Umbilical cord (tissue), 2 donors: ENCODE data around the gene TTBK1. TPM values are rescaled to one million over a fixed set of nuclear protein-coding genes. Genes with fewer than 3 reads are reported as not detected.

Source experiments
- DNase-seq: peaks from one replicate; pipeline ENCODE4 v3.0.0-alpha.2; 2015; ENCODE audit warnings: low spot score
- total RNA-seq: library from RNA; depleted of rRNA; stranded (reverse); fragments of >200 nt; gene quantifications from one replicate; pipeline ENCODE4 v1.2.3, GENCODE V29; 2014; ENCODE audit warnings: low replicate concordance; ENCODE audit not compliant: insufficient read depth

The TTBK1 gene
- total RNA-seq, 1 donor from 2014 or later: 0.48 TPM

DNA sequence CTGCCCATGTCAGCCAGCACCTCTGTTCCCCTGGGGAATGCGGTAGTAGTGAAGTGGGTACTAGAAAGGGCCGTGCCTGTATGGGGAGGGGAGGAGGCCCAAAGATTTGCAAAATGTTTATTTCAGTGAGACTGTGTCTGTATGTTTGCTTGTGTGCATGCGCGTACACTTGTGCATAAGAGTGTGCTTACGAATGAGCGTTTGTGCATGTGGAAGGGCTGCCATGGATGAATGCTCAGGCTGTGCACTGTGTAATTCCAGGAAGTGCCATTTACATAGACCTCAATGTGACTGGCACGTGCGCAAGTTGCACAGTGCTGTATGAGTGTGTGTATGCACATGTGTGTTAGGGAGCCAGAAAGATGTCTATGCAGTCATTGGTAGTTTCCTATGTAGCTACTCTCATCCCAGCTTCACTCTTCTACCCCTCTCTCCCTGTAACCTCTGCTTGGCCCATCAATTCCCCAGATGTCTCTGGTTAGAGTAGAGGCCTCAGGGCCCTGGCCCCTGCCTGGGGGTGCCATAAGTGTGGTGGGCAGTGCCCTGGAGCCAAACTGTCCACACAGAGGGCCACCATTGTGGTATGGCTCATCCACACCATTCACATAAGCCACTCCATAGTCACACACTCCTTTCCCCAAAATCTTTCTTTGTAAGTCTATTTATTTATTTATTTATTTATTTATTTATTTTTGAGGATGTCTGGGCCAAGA, 28.0 kb downstream of the TTBK1 start:
- DNase-seq: no peak

DNA sequence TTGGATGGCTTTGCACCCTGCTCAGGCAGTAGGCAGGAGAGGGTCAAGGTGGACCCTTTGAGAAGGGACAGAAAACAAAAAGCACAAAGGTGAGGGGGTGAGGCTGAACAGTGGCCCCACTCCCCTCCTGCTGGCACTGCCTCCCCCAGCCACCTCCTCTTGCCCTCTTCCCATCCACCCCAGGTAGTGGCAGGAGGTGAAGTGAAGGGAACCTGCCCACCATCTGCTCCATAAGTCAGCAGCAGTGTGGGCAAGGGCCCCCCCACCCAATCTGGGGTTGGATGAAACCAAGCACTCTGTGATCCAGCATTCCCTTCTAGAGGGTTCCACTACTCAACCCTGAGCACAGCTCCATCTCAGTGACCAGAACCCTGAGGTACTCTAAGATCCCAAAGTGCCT, 28.7 kb downstream of the TTBK1 start:
- no peak for DNase-seq

DNA sequence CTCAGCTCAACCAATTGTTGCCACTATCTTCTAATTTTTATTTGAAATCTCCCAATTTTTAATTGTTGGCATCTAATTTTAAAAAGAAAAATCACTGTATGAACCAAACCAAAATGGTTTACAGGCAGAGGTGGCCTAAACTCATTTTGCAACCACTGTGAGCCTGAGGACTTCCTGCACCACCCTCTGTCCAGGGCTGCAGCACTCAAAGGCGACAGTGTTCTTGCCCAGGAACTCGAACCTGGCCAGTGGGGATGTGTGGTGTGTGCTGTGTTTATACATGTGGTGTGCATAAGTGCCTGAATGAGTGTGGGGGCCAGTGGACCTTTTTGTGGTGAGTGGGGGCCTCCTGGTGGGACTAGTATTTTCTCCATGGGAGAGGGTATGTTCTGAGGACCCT, 30.4 kb downstream of the TTBK1 start:
- no peak for DNase-seq

DNA sequence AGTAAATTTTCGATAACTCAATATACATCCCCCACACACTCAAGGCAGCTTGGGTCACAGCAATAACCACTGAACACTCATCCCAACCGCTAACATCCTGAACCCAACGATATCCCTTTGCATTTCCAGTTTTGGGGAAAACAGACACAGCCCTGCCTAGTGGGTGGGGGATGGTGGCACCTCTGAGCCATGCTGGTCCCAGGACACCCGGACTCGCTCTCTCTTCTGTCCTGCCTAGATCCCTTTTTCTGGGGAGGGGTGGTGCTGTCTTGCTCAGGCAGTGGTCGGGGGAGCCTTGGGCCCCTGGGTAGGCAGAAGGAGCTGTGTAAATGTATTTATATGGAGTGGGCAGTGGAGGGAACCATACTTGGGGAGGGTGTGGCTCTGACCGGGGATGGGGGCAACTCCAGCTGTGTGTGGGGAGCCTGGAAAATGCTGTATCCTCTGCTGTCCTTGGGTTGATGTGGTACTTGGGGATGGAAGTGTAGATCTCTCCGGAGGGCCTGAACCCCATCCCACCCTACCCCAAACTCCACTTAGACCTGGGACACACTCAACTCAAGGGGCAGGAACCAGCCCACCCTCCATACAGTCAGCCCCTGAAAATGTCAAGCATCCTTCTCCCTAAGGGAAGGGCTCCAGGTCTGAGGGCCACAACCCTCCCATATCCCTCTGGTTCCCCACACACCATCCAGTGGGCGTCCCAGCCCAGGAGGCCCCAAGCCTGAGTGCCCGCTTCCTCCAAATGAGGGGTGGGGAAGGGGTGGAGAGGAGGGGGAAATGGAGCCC, 31.0 kb downstream of the TTBK1 start:
- DNase-seq: no peak

DNA sequence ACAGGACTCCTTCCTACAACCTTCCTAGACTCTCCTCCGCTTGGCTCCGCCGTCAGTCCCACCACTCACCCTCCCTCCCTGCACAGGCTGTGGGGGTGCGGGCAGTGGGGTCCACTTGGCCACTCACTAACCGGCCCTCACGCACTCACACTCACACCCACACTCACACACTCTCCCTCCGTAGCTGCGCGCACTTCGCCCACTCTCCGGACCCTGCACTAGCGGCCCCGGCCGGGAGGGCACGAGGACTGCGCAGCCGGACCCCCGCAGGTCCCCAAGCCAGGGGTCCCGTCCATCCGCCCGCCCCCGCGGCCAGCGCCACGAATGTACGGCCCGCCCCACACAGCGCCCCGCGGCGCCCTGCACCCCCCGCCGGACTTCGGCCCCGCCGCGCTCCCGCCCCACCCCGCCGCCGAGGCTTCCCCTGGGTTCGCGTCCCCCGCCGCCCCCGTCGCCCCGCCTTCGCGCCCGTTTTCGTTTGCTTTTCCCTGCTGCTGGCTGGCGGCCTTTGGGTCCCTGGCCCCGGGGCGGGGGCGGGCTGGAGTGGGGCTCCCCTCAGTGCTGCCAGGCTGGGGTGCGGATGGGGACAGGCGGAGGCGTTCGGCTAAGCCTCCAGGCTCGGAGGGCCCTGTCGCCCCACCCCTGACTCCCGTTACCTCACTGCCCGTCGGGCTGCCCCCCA, 31.8 kb downstream of the TTBK1 start:
- no peak for DNase-seq

DNA sequence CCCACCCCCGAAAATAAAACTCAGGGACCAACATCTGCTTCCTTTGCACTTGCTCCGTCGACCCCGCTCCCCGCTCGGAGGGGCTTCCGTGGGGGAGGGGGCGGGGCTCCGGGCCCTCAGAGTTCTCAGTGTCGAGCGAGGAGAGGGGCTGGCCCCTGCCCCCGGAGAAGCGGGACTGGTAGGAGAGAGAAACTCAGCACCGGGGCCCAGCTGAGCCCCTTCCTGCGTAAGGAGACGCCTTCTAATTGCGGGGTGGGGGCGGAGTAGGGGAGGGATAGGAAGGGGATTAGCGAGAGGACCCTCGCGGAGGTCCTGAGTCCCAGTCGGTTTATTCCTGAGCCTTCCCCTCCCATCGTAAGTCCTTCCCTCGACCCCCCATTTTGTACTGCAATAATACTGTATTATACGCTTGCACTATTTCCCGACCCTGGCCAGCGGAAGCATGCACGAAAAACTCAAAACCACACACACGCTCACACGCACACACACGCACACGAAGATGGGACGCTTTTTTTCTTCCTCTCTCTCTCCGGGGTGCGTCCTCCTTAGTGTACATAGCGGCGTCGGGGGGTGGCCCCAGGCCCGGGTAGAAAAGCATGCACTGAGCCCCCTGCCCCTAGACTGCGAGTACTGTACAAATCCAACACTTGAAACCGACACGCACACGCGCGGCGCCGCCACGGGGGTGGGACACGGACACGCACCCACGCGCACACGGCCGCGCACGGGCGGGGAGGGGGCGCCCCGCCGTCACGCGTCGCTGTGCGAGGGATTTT, 32.7 kb downstream of the TTBK1 start:
- no peak for DNase-seq

DNA sequence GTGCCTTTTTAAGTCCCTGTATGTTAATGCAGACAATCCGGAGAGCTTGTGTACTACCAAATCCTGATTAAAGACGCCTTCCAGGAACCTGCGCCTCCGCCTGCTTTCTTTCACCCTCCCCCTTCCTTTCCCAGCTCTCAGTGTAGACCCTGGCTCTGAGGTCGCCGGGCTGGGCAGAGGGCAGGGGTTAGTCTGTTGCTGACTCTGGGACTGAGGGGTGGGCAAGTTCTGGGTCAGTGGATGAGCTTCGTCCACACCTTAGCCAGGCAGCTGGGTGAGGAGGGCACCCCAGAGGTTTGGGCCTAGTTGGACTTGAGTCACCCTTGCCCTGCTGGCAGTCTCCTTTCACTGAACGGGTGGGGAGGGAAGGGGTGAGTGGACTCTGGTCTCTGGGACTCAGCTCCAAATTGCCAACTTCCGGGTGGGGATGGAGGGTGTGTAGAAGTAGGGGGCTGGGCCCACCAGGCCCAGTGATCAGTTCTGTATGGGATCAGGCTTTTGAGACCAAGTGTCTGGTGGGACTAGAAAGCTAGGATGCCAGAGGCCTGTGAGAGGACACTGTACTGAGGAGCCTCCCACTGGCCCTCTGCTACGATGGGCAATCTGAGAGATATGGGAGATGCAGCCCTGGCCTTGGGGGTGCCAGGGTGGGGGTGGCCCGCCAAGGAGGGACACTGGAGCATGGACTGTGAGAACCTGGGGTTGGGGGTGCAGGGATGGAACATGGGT, 33.5 kb downstream of the TTBK1 start:
- no peak for DNase-seq

DNA sequence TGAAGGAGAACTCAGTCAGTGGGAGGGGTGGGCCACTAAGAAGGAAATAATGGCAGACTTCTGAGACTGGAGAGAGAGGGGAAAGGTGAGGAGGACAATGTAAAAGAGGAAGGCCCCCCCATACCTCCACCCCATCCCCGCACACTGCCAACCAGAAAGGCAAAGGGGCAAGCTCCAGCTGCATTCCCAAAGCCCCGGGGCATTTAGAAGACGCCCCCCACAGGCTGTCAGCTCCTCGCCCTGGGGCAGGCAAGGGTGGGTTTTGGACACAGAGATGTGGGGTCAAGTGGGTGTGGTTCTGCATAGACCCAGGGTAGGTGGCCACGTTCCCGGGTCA, 34.0 kb downstream of the TTBK1 start:
- no peak for DNase-seq

DNA sequence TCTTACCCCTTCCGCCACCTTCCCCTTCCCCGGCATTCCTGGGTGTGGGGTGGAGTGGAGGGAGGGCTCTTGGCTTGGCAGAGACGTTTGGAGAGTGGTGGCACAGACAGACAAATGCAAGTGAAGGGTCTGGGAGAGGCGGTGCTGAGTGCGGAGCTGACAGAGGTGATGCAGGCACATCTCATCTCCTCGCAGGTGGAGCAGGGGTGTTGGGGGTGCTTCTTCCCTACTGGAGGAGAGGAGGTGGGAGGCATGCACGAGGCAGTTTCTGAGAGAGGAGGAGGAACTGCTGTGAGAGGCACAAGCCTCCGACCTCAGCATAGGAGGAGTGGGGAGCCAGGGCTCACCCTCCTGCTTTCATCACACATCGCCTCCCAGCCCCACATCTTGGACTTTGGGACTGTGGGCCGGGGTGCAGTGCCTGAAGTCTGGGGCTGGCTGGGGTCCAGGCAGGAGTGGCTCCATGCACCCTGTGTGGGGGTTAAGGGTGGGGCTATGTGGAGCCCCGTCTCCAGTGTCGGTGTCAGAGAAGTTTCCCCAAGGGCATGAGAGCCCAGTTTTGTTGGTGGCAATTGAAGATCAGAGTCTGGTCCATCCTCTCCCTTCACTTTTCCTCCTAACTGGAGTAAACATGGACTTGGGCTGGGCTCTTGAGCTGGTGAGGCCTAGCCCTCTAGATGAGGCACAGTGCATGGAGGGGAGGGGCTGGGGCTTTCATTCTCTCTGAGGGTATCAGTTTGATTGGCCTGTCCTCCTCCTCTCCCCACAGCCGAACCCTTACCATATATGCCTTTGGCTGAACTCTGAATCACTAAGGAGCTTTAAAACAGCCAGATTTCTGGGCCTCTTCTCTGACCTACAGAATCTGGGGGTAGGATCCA, 34.6 kb downstream of the TTBK1 start:
- peak; percentile 83 for DNase-seq

DNA sequence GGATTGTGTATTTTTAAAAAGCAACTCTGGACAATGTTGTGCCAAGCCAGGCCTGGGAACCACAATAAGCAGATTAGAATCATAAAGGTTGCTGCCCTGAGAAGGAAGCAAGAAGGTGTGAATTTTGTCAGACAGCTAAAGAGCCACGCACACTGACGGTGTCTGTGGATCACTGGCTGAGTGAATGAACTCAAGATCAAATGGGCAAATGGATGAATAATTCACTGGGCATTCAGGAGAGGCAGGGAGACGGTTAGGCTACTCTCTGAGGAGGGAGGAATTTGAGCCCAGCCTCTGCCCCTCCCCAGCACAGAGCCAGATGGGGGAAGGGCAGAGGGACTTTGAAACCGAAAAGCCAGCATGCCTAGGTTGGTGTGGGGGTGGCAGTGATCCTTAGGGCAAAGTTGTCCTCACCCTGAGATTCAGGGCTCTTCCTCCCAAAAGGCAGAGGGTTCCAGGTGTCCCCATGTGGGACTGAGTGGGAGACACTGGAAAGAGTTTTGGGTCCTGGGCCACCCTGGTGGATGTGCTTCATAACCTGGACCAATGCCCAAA, 35.3 kb downstream of the TTBK1 start:
- DNase-seq: no peak

DNA sequence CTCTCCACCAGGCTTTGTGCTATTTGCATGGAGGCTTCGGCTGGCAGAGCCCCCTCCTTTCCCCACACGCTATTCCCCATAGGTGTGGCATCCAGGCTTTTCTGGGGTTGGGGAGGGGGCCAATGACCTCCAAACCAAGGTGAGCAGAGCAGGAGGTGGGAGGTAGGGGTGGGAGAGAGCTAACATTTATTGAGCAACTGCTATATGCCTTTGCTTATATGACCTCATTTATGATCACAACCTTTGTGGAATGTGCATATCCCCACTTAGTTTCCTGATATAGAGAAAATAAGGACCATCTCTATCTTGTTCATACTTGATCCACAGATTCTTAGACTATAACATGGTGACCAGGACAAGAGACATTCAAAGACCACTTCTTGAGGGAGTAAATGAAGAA, 37.0 kb downstream of the TTBK1 start:
- DNase-seq: no peak

DNA sequence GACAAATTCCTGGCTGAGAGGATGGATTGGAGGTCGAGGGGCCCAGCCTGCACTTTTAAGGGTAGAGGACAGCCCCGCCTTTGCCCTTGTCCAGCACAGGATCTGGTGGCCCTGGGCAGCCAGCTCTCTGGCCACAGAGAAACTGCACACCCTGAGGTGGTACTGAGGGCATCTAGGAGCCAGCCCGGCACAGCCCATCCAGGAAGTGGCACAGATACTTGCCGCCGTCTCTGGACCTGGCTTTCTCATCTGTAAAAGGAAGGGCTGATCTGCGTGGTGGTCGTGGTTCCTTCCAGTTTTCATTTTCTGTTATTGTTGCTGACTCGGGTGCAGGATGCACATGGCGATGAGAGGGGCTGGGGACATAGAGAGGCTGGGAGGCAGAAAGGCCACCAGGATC, 38.8 kb downstream of the TTBK1 start:
- no peak for DNase-seq

DNA sequence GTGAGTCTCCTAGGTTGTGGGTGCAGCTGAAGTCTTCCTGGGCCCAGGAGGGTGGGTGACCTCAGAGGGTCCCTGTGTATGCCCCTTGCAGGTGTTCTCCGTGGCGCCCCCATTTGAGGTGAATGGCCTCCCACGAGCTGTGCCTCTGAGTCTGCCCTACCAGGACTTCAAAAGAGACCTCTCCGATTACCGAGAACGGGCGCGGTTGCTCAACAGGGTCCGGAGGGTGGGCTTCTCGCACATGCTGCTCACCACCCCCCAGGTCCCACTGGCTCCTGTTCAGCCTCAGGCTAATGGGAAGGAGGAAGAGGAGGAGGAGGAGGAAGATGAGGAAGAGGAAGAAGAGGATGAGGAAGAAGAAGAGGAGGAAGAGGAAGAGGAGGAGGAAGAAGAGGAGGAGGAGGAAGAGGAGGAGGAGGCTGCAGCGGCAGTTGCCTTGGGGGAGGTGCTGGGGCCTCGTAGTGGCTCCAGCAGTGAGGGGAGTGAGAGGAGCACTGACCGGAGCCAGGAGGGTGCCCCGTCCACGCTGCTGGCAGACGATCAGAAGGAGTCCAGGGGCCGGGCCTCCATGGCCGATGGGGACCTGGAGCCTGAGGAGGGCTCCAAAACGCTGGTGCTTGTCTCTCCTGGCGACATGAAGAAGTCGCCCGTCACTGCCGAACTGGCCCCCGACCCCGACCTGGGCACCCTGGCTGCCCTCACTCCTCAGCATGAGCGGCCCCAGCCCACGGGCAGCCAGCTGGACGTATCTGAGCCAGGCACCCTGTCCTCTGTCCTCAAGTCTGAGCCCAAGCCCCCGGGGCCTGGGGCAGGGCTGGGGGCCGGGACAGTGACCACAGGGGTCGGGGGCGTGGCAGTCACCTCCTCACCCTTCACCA, 39.6 kb downstream of the TTBK1 start:
- no peak for DNase-seq

DNA sequence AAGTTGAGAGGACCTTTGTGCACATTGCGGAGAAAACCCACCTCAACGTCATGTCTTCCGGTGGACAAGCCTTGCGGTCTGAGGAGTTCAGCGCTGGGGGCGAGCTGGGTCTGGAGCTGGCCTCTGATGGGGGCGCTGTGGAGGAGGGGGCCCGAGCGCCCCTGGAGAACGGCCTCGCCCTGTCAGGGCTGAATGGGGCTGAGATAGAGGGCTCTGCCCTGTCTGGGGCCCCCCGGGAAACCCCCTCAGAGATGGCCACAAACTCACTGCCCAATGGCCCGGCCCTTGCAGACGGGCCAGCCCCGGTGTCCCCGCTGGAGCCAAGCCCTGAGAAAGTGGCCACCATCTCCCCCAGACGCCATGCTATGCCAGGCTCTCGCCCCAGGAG, 40.2 kb downstream of the TTBK1 start:
- no peak for DNase-seq

DNA sequence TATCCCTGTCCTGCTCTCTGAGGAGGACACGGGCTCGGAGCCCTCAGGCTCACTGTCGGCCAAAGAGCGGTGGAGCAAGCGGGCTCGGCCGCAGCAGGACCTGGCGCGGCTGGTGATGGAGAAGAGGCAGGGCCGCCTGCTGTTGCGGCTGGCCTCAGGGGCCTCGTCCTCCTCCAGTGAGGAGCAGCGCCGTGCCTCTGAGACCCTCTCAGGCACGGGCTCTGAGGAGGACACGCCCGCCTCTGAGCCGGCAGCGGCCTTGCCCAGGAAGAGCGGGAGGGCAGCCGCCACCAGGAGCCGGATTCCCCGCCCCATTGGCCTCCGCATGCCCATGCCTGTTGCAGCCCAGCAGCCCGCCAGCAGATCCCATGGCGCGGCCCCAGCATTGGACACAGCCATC, 40.6 kb downstream of the TTBK1 start:
- no peak for DNase-seq

DNA sequence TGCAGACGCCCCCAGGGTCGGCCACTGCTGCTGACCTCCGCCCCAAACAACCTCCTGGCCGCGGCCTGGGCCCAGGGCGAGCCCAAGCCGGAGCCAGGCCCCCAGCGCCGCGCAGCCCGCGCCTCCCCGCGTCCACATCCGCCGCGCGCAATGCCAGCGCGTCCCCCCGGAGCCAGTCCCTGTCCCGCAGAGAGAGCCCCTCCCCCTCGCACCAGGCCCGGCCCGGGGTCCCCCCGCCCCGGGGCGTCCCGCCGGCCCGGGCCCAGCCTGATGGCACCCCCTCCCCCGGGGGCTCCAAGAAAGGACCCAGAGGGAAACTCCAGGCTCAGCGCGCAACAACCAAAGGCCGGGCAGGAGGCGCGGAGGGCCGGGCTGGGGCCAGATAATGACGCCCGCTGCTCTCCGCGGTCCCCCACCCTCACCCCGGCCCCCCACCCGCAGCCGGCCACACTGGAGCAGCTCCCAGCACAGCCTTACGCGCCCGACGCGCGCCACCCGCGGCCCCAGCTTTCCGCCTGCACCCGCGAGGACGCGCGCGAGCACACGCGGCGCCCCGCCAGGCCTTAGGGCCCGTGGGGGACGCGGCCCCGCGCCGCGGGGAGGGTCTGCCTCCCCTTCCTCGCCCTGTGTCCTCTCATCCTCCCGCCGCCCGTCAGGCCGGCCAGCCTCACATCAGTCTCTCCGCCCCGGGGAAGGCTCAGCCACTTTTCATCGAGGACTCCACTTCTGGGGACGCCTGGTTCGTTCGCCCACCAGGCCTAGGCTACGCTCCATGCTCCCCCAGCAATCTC, 41.9 kb downstream of the TTBK1 start:
- DNase-seq: peak; percentile 39

DNA sequence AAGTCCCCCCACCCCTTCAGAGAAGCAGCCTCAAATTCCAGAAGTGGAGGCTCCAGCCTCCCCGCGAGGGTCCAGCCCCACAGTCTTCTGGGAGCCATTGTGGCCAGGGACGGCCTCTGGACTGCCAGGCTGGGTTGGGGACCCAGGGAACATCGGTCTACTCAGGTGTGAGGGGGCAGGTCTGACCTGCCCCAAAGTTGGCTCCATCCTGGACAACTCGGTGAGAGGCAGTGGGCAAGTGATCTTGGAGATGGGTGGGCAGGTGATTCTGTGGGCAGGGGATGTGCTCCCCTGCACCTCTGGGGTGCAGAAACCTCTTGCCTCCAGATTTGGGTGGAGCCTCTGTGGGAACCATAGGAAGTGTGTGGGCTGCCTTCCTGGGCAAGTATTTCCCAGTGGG, 42.6 kb downstream of the TTBK1 start:
- DNase-seq: no peak

DNA sequence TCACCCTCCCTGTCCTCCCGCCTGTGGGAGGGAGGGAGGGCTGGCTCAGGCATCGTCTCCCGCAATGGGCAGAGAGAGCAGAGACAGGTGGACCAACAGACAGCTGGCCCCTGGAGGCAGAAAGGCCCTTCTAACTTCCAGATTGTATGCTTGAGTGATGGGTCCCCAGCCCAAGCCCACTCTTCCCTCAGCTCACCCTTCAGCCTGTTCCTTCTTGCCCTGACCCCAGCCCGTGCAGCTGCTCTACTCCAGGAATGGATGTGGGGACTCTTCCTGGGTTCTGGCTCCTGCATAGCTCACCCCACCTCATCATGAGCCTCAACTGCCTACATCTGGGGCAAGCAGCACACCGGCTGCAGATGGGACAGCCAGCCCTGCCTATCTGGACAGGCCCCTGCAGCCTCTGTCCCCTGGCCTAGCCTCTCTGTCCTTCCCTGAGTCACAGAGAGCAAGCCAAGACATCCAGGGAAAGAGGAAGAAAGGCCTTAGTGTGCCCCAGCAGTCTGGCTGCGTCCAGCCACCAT, 43.2 kb downstream of the TTBK1 start:
- DNase-seq: no peak
